ENCODE data around the gene KDM5A.

Gene KDM5A

GRCh38 chr12:254912-255311 is 134.2 kb downstream of the KDM5A start:
- no peak overlapping the region for H3K23ac ChIP-seq (ENCODE audit: low read length)
- no peak overlapping the region for H2AK5ac ChIP-seq (ENCODE audit: low read length)
- no peak overlapping the region for H3K27ac ChIP-seq (ENCODE audit: low read depth, low read length)
- no CpG with 5 or more reads among the region's 9 CpGs for WGBS (ENCODE audit: extremely low coverage, insufficient coverage, insufficient read length)
- H2AFZ ChIP-seq (ENCODE audit: insufficient read depth, low read length, poor library complexity), result no peak overlapping the region
- no peaks in the 10 kb centered on the region for H3K36me3 ChIP-seq (ENCODE audit: control insufficient read depth in 1 of 2, insufficient read depth in 2 of 2, low read length in 2 of 2)
- no peaks in the 10 kb centered on the region for H3K9me3 ChIP-seq (ENCODE audit: insufficient read depth, low read depth, low read length)
- no peak overlapping the region for H3K18ac ChIP-seq (ENCODE audit: low read length)
- no peak overlapping the region for H2BK5ac ChIP-seq (ENCODE audit: low read depth, low read length, poor library complexity)
- H3K4me2 ChIP-seq (ENCODE audit: low read length), result no peak overlapping the region
- no peak for DNase-seq
- H3K27me3 ChIP-seq (ENCODE audit: insufficient read depth, low read length), result no peaks in the 10 kb centered on the region
- no peak overlapping the region for H2BK120ac ChIP-seq (ENCODE audit: insufficient read depth, low read length, poor library complexity)
- H2BK12ac ChIP-seq (ENCODE audit: low read length), result no peak overlapping the region
- no peaks in the 10 kb centered on the region for H3K79me2 ChIP-seq (ENCODE audit: control insufficient read depth, insufficient read depth, low read length, poor library complexity)
- no peak overlapping the region for H3K4me3 ChIP-seq (ENCODE audit: low read depth, low read length)
- H4K12ac ChIP-seq (ENCODE audit: low read depth, low read length), result no peak overlapping the region
- no peaks in the 10 kb centered on the region for H3K4me1 ChIP-seq (ENCODE audit: control insufficient read depth in 1 of 2, insufficient read depth in 2 of 2, low read length in 2 of 2)
- no peak overlapping the region for H3K14ac ChIP-seq (ENCODE audit: low read length)
- H4K8ac ChIP-seq (ENCODE audit: low read depth, low read length), result no peak overlapping the region
- H3K79me1 ChIP-seq (ENCODE audit: low read length), result no peaks in the 10 kb centered on the region
- H4K91ac ChIP-seq (ENCODE audit: low read depth, low read length), result no peak overlapping the region
- H3K9ac ChIP-seq (ENCODE audit: low read length), result no peak overlapping the region
- no peak overlapping the region for H3K4ac ChIP-seq (ENCODE audit: low read depth, low read length)

- Histone ChIP-seq H2BK12ac (ENCODE audit: low read length) (no peak overlapping the region), H3K4ac (ENCODE audit: low read depth, low read length) (no peak overlapping the region), H4K12ac (ENCODE audit: low read depth, low read length) (no peak overlapping the region), H3K23ac (ENCODE audit: low read length) (no peak overlapping the region), H3K4me3 (ENCODE audit: low read depth, low read length) (no peak overlapping the region), H3K9me3 (ENCODE audit: insufficient read depth, low read depth, low read length) (no peaks in the 10 kb centered on the region), H2AFZ (ENCODE audit: insufficient read depth, low read length, poor library complexity) (no peak overlapping the region), H2AK5ac (ENCODE audit: low read length) (no peak overlapping the region), H3K79me2 (ENCODE audit: control insufficient read depth, insufficient read depth, low read length, poor library complexity) (no peaks in the 10 kb centered on the region), H3K9ac (ENCODE audit: low read length) (no peak overlapping the region), H3K79me1 (ENCODE audit: low read length) (no peaks in the 10 kb centered on the region), H3K14ac (ENCODE audit: low read length) (no peak overlapping the region), H3K27ac (ENCODE audit: low read depth, low read length) (no peak overlapping the region), H3K4me2 (ENCODE audit: low read length) (no peak overlapping the region), H2BK5ac (ENCODE audit: low read depth, low read length, poor library complexity) (no peak overlapping the region), H3K27me3 (ENCODE audit: insufficient read depth, low read length) (no peaks in the 10 kb centered on the region), H4K8ac (ENCODE audit: low read depth, low read length) (no peak overlapping the region), H3K36me3 (ENCODE audit: control insufficient read depth in 1 of 2, insufficient read depth in 2 of 2, low read length in 2 of 2) (no peaks in the 10 kb centered on the region), H3K4me1 (ENCODE audit: control insufficient read depth in 1 of 2, insufficient read depth in 2 of 2, low read length in 2 of 2) (no peaks in the 10 kb centered on the region), H4K91ac (ENCODE audit: low read depth, low read length) (no peak overlapping the region), H3K18ac (ENCODE audit: low read length) (no peak overlapping the region), H2BK120ac (ENCODE audit: insufficient read depth, low read length, poor library complexity) (no peak overlapping the region)
- 100% methylated on average over 1 of the region's 10 CpGs for WGBS (ENCODE audit: extremely low coverage, insufficient coverage, insufficient read length)
- no peak for DNase-seq
These were observed 135.1 kb downstream of the KDM5A start for GRCh38 chr12:254039-254438.

GRCh38 chr12:253116-253831 is 135.8 kb downstream of the KDM5A start:
- no peak overlapping the region for H3K27ac ChIP-seq (ENCODE audit: low read depth, low read length)
- no peaks in the 10 kb centered on the region for H3K79me2 ChIP-seq (ENCODE audit: control insufficient read depth, insufficient read depth, low read length, poor library complexity)
- no peak overlapping the region for H3K4ac ChIP-seq (ENCODE audit: low read depth, low read length)
- H2BK5ac ChIP-seq (ENCODE audit: low read depth, low read length, poor library complexity), result no peak overlapping the region
- DNase-seq, result no peak
- H3K4me2 ChIP-seq (ENCODE audit: low read length), result no peak overlapping the region
- no peak overlapping the region for H3K18ac ChIP-seq (ENCODE audit: low read length)
- H2AK5ac ChIP-seq (ENCODE audit: low read length), result no peak overlapping the region
- no peak overlapping the region for H4K91ac ChIP-seq (ENCODE audit: low read depth, low read length)
- H3K4me3 ChIP-seq (ENCODE audit: low read depth, low read length), result no peak overlapping the region
- no peak overlapping the region for H2AFZ ChIP-seq (ENCODE audit: insufficient read depth, low read length, poor library complexity)
- no peaks in the 10 kb centered on the region for H3K4me1 ChIP-seq (ENCODE audit: control insufficient read depth in 1 of 2, insufficient read depth in 2 of 2, low read length in 2 of 2)
- H2BK12ac ChIP-seq (ENCODE audit: low read length), result no peak overlapping the region
- no peaks in the 10 kb centered on the region for H3K79me1 ChIP-seq (ENCODE audit: low read length)
- H2BK120ac ChIP-seq (ENCODE audit: insufficient read depth, low read length, poor library complexity), result no peak overlapping the region
- no peak overlapping the region for H3K23ac ChIP-seq (ENCODE audit: low read length)
- no peaks in the 10 kb centered on the region for H3K27me3 ChIP-seq (ENCODE audit: insufficient read depth, low read length)
- WGBS (ENCODE audit: extremely low coverage, insufficient coverage, insufficient read length), result no CpG with 5 or more reads among the region's 12 CpGs
- no peak overlapping the region for H3K14ac ChIP-seq (ENCODE audit: low read length)
- no peaks in the 10 kb centered on the region for H3K36me3 ChIP-seq (ENCODE audit: control insufficient read depth in 1 of 2, insufficient read depth in 2 of 2, low read length in 2 of 2)
- no peak overlapping the region for H3K9ac ChIP-seq (ENCODE audit: low read length)
- H4K8ac ChIP-seq (ENCODE audit: low read depth, low read length), result no peak overlapping the region
- no peak overlapping the region for H4K12ac ChIP-seq (ENCODE audit: low read depth, low read length)
- no peaks in the 10 kb centered on the region for H3K9me3 ChIP-seq (ENCODE audit: insufficient read depth, low read depth, low read length)

- no peaks in the 10 kb centered on the region for H3K79me1 ChIP-seq (ENCODE audit: low read length)
- H4K91ac ChIP-seq (ENCODE audit: low read depth, low read length), result no peak overlapping the region
- no peaks in the 10 kb centered on the region for H3K9me3 ChIP-seq (ENCODE audit: insufficient read depth, low read depth, low read length)
- no peaks in the 10 kb centered on the region for H3K79me2 ChIP-seq (ENCODE audit: control insufficient read depth, insufficient read depth, low read length, poor library complexity)
- no peak overlapping the region for H3K4me2 ChIP-seq (ENCODE audit: low read length)
- H2BK12ac ChIP-seq (ENCODE audit: low read length), result no peak overlapping the region
- H3K36me3 ChIP-seq (ENCODE audit: control insufficient read depth in 1 of 2, insufficient read depth in 2 of 2, low read length in 2 of 2), result no peaks in the 10 kb centered on the region
- H2AK5ac ChIP-seq (ENCODE audit: low read length), result no peak overlapping the region
- H3K4ac ChIP-seq (ENCODE audit: low read depth, low read length), result no peak overlapping the region
- no peak overlapping the region for H2AFZ ChIP-seq (ENCODE audit: insufficient read depth, low read length, poor library complexity)
- no peak overlapping the region for H3K4me3 ChIP-seq (ENCODE audit: low read depth, low read length)
- H3K27ac ChIP-seq (ENCODE audit: low read depth, low read length), result no peak overlapping the region
- H4K8ac ChIP-seq (ENCODE audit: low read depth, low read length), result no peak overlapping the region
- no peak overlapping the region for H3K9ac ChIP-seq (ENCODE audit: low read length)
- no CpG with 5 or more reads among the region's 5 CpGs for WGBS (ENCODE audit: extremely low coverage, insufficient coverage, insufficient read length)
- H3K14ac ChIP-seq (ENCODE audit: low read length), result no peak overlapping the region
- no peak overlapping the region for H3K23ac ChIP-seq (ENCODE audit: low read length)
- no peaks in the 10 kb centered on the region for H3K27me3 ChIP-seq (ENCODE audit: insufficient read depth, low read length)
- H4K12ac ChIP-seq (ENCODE audit: low read depth, low read length), result no peak overlapping the region
- no peaks in the 10 kb centered on the region for H3K4me1 ChIP-seq (ENCODE audit: control insufficient read depth in 1 of 2, insufficient read depth in 2 of 2, low read length in 2 of 2)
- no peak overlapping the region for H2BK5ac ChIP-seq (ENCODE audit: low read depth, low read length, poor library complexity)
- no peak for DNase-seq
- no peak overlapping the region for H2BK120ac ChIP-seq (ENCODE audit: insufficient read depth, low read length, poor library complexity)
- H3K18ac ChIP-seq (ENCODE audit: low read length), result no peak overlapping the region
These were observed 136.5 kb downstream of the KDM5A start for GRCh38 chr12:252636-253035.
